Erythroblast (primary cell): Measurements from ENCODE around the gene DDX3X.

Source experiments
- GATA1 ChIP-seq: IDR thresholded peaks from 2 replicates; pipeline ENCODE4 v1.6.1; 2011; ENCODE audit warnings: low read depth, mild to moderate bottlenecking, control low read depth, low read length, moderate library complexity
- POLR2A ChIP-seq: IDR thresholded peaks from 2 replicates; pipeline ENCODE4 v1.6.1; 2011; ENCODE audit warnings: mild to moderate bottlenecking, low read length

DNA sequence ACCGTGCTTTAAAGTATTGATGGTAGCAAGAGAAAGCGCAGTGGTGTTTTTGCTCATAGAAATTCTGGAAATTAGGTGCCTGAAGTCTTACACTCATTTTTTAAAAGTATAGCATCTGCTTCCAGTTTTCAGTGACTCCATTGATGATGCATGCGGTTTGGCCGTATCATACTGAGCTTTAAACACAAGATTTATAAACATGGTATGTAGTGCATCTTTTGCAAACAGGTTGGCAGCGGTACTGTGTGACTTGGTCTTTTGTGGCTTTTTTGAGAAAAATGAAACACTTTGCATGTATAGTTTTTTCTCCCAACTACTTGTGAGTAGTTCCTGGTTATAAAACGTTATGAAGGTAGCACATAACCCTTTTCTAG, 2.0 kb downstream of the DDX3X start:
- no peak for TF ChIP-seq POLR2A
- no peak for TF ChIP-seq GATA1
